Astrocyte (in vitro differentiated cells and primary cell): ENCODE data around the gene CCNL2.

Experiments used
- CTCF ChIP-seq: IDR thresholded peaks from 2 replicates; pipeline ENCODE4 v1.5.1; 2011; ENCODE audit warnings: low read depth, mild to moderate bottlenecking, inconsistent platforms, low read length, moderate library complexity; ENCODE audit not compliant: insufficient read depth
- EZH2 ChIP-seq: IDR thresholded peaks from 2 replicates; pipeline ENCODE4 v1.6.1; 2012; ENCODE audit warnings: mild to moderate bottlenecking, low read length, inconsistent platforms; ENCODE audit not compliant: insufficient read depth

GRCh38 chr1:1424707-1425106, 25.6 kb upstream of the CCNL2 start:
- TF ChIP-seq CTCF (no peak), EZH2 (no peak)
